GM20000 (cell line): ENCODE measurements around the gene TUBB3.

Source experiments
- DNase-seq: peaks from one replicate; pipeline ENCODE4 v3.0.0; 2012; ENCODE audit warnings: low spot score
- TF ChIP-seq, protein P1 (sequence below): IDR thresholded peaks from 2 replicates; pipeline ENCODE4 v1.5.1; 2012; ENCODE audit warnings: mild to moderate bottlenecking, control low read depth; ENCODE audit errors: extremely low read depth, missing control alignments

Gene TUBB3

DNA sequence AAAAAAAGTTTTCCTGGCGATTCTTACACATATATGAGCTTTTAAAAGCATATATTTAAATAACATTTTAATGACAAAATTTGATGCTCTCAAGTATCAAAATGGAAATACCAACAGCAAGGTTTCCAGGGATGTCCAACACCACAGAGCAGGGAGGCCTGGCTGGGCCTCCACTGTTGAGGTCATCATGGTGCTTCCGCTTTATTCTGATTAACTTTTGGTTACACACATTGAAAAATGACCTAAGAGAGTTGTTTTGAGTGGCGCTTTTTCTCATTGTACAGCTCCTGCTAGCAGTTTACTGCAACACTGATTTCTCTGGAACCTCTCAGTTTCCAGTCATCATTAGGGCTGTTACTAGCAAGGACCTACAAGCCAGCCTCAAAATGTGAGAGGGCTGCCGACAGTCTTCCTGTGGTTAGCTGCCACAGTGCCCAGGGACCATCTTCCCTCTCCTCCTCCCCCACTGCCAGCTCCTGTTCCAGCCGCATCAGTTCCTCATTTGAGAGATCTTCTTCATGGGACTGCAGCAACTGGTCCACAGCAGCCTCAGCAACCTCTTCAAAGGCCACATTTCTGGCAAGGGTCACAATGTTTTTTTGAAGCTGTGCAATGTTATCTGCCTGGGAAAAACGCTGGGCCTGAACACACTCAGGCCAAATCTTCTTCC, 46.7 kb downstream of the TUBB3 start:
- no peak for DNase-seq
- TF ChIP-seq, protein P1, sequence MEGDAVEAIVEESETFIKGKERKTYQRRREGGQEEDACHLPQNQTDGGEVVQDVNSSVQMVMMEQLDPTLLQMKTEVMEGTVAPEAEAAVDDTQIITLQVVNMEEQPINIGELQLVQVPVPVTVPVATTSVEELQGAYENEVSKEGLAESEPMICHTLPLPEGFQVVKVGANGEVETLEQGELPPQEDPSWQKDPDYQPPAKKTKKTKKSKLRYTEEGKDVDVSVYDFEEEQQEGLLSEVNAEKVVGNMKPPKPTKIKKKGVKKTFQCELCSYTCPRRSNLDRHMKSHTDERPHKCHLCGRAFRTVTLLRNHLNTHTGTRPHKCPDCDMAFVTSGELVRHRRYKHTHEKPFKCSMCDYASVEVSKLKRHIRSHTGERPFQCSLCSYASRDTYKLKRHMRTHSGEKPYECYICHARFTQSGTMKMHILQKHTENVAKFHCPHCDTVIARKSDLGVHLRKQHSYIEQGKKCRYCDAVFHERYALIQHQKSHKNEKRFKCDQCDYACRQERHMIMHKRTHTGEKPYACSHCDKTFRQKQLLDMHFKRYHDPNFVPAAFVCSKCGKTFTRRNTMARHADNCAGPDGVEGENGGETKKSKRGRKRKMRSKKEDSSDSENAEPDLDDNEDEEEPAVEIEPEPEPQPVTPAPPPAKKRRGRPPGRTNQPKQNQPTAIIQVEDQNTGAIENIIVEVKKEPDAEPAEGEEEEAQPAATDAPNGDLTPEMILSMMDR: no peak

DNA sequence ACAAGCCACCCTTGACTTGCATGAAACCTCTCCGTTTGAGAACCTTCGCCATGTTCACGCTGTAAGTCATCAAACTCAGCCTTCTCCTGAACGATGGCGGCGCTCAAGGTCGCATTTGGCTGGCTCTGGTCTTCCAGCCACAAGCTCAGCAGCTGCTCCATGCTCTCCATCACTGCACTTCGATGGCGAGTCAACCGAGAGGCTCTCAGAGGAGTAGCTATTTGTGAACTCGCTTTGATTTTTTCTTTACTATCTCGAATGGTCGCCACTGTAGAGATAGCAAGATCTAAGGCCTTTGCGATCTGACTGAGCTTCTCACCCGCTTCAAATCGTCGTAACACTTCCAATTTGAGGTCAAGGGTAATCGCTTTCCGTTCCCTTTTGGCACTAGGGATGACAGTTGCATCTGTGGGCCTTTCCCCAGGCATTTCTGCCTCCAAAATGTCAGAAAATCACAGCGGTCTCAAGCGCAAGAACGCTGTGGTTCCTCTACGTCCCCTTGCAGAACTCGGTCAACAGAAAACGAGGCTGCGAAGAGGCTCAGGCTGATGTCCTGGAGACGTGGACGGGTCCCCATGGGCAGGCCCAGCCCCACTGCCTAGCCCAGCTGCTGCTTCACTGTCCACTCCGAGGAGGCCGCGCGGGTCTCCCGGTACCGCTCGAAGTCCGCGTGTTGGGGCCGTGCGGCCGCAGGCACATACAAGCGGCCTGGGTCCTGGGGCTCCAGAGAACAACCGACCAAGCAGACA, 48.5 kb downstream of the TUBB3 start:
- TF ChIP-seq, protein P1: no peak
- DNase-seq: no peak

DNA sequence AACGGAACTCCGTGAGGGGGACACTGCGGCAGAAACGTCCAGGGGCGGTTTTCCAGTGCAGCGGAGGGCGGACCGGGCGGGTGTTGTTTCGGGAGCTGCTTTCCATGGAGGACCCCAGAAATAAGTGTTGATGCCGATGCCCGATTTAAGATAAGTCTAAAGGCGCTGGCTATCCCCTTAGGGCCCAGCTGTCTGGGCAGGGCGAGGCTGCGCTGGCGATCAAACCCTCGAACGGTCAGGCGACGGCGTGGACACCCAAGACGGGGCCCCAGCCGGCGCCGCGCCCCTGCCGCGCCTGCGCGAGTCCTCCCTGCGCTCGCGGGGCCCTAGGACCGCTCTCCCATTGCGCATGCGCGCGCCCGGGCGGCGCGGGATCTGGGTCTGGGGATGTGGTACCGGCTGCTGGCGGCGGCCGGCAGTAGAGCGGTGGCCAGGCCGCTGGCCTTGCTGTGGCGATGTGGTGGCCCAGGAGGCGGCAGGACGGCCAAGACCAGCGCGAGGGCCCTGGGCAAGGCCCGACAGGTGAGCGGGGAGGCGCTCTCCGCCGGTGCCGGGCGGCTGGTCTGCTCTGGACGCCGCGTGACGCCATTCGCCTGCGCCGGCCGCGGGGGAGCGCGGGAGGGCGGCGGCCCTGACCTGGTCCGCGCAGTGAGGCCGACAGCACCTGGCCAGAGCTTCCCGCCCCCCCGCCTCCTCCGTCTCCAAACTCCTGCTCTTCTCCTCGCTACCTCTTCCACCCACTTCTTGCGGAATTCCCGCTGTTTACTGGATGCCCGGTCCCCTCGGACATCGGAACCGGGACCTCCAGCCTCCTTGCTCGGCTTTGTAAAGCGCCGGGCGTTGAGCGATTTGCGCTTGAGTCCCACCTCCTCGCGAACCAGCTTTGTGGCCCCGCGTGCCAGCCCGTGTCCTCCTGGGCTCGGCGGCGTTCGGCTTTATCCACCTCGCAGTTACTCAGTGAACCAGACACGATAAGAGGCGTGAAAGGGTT, 49.4 kb downstream of the TUBB3 start:
- TF ChIP-seq, protein P1: no peak
- DNase-seq: peak; percentile 100

DNA sequence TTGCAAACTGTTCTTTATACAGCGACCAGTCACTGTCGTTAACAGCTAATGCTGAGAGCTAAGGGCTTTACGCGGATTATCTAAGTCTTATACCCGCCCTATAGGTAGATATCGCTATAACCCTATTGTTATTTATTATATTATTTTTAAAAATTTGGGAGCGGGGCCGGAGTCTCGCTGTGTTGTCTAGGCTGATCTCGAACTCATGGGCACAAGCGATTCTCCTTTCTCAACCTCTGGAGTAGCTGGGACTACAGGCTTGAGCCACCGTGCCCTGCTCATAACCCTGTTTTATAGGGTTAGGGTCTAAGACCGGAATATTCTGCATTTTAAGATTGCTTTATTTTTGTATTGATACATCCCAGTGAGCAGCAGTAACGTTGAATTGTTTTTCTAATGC, 50.1 kb downstream of the TUBB3 start:
- no peak for DNase-seq
- TF ChIP-seq, protein P1: no peak

DNA sequence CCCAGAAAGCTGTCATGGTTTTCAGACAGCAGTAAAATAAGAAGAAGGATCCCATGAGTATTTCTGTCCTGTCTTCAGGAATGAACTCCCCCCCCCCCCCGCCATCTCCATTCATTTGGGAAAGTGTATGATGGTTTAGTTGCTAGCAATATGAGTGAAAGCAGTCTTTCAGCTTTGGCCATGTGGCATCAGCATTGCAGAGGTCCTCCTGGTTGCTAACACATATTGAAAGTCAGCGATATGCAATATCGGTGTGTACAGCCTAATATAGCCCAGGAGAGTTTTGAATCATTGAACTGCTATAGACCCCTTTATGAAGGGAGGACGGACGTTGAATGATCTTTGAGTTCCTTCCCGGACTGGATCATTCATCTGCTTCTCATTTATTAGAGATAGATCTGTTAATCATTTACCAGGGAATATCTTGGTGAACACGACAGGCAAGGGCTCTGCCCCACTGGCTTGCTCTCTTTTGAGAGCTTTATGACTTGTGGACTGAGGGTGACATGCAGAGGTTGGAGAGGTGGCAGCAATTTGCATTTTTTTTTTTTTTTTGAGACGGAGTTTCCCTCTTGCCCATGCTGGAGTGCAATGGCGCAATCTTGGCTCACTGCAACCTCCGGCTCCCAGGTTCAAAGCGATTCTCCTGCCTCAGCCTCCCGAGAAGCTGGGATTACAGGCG, 50.7 kb downstream of the TUBB3 start:
- no peak for DNase-seq
- TF ChIP-seq, protein P1: no peak

DNA sequence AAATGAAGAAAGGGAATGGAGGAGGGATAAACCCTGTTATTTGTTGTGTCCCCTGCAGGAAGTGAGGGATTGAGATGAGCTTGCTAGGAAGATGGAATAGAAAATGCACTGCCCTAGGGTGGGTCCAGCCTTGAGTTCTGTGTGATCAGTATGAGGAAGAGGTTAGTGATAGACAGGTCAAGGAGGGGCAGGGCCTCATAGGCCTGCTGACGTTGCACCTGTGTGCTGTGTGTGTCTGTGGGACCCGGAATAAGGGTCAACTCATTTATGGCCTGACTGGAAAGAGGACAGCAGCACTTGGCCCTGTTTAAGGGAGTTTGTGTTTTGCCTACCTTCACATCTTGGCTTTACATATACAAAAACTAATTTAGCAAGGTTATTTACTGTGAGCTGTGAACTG, 51.7 kb downstream of the TUBB3 start:
- TF ChIP-seq, protein P1: no peak
- DNase-seq: no peak
